OCI-M1 (cell line): ENCODE results near the gene RAB6A.
"Not testable (repeated sequence)": the region's sequence is repeated elsewhere in the genome, so short reads cannot be mapped to it uniquely, and the experiment has no call there.

Source experiments
- DNase-seq: peaks from one replicate; lab custom pipeline; 2025; lab: John Stamatoyannopoulos, UW

Gene RAB6A

GRCh38 chr11:73760679-73761402 lies at the start of gene RAB6A:
TSS of gene RAB6A (minus strand) at chr11:73761074. CDS start at chr11:73760635, 439 bp downstream.
- DNase-seq, result peak; percentile 100

GRCh38 chr11:73810637-73811036 lies 49.8 kb upstream of the RAB6A start:
- DNase-seq, result no peak

GRCh38 chr11:73808052-73808451 lies 47.2 kb upstream of the RAB6A start:
- DNase-seq, result no peak

GRCh38 chr11:73804712-73805111 lies 43.8 kb upstream of the RAB6A start:
- no peak for DNase-seq

GRCh38 chr11:73801136-73801535 lies 40.3 kb upstream of the RAB6A start:
- no peak for DNase-seq

GRCh38 chr11:73800276-73800806 lies 39.5 kb upstream of the RAB6A start:
- no peak for DNase-seq

- DNase-seq, result no peak
Observed at GRCh38 chr11:73797457-73797856, 36.6 kb upstream of the RAB6A start.

- no peak for DNase-seq
Observed at GRCh38 chr11:73795925-73796632, 35.2 kb upstream of the RAB6A start.

- peak; percentile 80 for DNase-seq
Observed at GRCh38 chr11:73792584-73792983, 31.7 kb upstream of the RAB6A start.

- no peak for DNase-seq
Observed at GRCh38 chr11:73789279-73789670, 28.4 kb upstream of the RAB6A start.

GRCh38 chr11:73787643-73788558 lies 27.0 kb upstream of the RAB6A start, which contains the start of gene MRPL48:
TSS of gene MRPL48 (plus strand) at chr11:73787874. CDS start at chr11:73787972, 98 bp downstream.
- DNase-seq, result peak; percentile 100

- peak; percentile 70 for DNase-seq
Observed at GRCh38 chr11:73787051-73787642, 26.3 kb upstream of the RAB6A start.

- DNase-seq, result not testable (repeated sequence)
Observed at GRCh38 chr11:73785467-73785866, 24.6 kb upstream of the RAB6A start.

GRCh38 chr11:73784734-73785133 lies 23.9 kb upstream of the RAB6A start:
- DNase-seq, result no peak

- peak; percentile 99 for DNase-seq
Observed at GRCh38 chr11:73784080-73784634, 23.3 kb upstream of the RAB6A start.

- peak; percentile 87 for DNase-seq
Observed at GRCh38 chr11:73783483-73784020, 22.7 kb upstream of the RAB6A start.

- DNase-seq, result no peak
Observed at GRCh38 chr11:73781303-73781702, 20.4 kb upstream of the RAB6A start.

- DNase-seq, result peak; percentile 100
Observed at GRCh38 chr11:73779084-73779902, 18.4 kb upstream of the RAB6A start.

GRCh38 chr11:73770811-73771210 lies 9.9 kb upstream of the RAB6A start:
- peak; percentile 80 for DNase-seq

- DNase-seq, result peak; percentile 67
Observed at GRCh38 chr11:73766763-73767162, 5.9 kb upstream of the RAB6A start.
